Renal pelvis (tissue), 4 donors: ENCODE results near the gene ACTR10. TPM values are rescaled to one million over a fixed set of nuclear protein-coding genes. Genes with fewer than 3 reads are reported as not detected.
"Not testable (repeated sequence)": the region's sequence is repeated elsewhere in the genome, so short reads cannot be mapped to it uniquely, and the experiment has no call there.

Source experiments
- DNase-seq: peaks from one replicate; pipeline ENCODE4 v3.0.0-alpha.2; 2013
- polyA plus RNA-seq, 3 donors: library from polyadenylated mRNA; unstranded; fragments of 120-200 nt; gene quantifications; one replicate each; pipeline ENCODE4 v1.2.1, GENCODE V29; 2013; ENCODE audit not compliant: insufficient read length in 3 of 3

Gene ACTR10
- polyA plus RNA-seq, 3 donors, result 92.6 to 96.6 (median 96.0) TPM

- DNase-seq, result no peak
These were observed 512 bp downstream of the ACTR10 start for GRCh38 chr14:58200480-58200841.

- DNase-seq, result no peak
These were observed 897 bp downstream of the ACTR10 start for GRCh38 chr14:58200846-58201245.

- DNase-seq, result no peak
These were observed 13.2 kb downstream of the ACTR10 start for GRCh38 chr14:58213176-58213575.

GRCh38 chr14:58215191-58215914, 15.4 kb downstream of the ACTR10 start:
- DNase-seq, result no peak

GRCh38 chr14:58216544-58216943, 16.6 kb downstream of the ACTR10 start:
- no peak for DNase-seq

- no peak for DNase-seq
These were observed 27.3 kb downstream of the ACTR10 start for GRCh38 chr14:58227096-58227819.

GRCh38 chr14:58238252-58239243, 38.6 kb downstream of the ACTR10 start:
- DNase-seq, result peak; percentile 48

- peak; percentile 69 for DNase-seq
These were observed 39.6 kb downstream of the ACTR10 start for GRCh38 chr14:58239244-58240195.

GRCh38 chr14:58243790-58244555, 44.0 kb downstream of the ACTR10 start:
- DNase-seq, result peak; percentile 33

GRCh38 chr14:58244556-58245387, 44.8 kb downstream of the ACTR10 start, which contains the start of gene PSMA3:
TSS of gene PSMA3 (plus strand) at chr14:58244843. CDS start at chr14:58244921, 78 bp downstream.
- DNase-seq, result peak; percentile 99

GRCh38 chr14:58245562-58245961, 45.6 kb downstream of the ACTR10 start:
- DNase-seq, result no peak

GRCh38 chr14:58249611-58250010, 49.7 kb downstream of the ACTR10 start:
- no peak for DNase-seq

- DNase-seq, result no peak
These were observed 58.2 kb downstream of the ACTR10 start for GRCh38 chr14:58258156-58258555.

GRCh38 chr14:58262005-58262404, 62.1 kb downstream of the ACTR10 start:
- DNase-seq, result not testable (repeated sequence)

- peak; percentile 40 for DNase-seq
These were observed 65.5 kb downstream of the ACTR10 start for GRCh38 chr14:58265401-58265800.

- DNase-seq, result no peak
These were observed 70.7 kb downstream of the ACTR10 start for GRCh38 chr14:58270628-58271027.

- no peak for DNase-seq
These were observed 72.8 kb downstream of the ACTR10 start for GRCh38 chr14:58272588-58273372.

GRCh38 chr14:58274881-58275280, 74.9 kb downstream of the ACTR10 start:
- no peak for DNase-seq
